GM18909 (cell line): ENCODE measurements around the gene RUNX1.
"Not testable (repeated sequence)": the region's sequence is repeated elsewhere in the genome, so short reads cannot be mapped to it uniquely, and the experiment has no call there.

Experiments used
- ATAC-seq: cut with Tn5 transposase; IDR thresholded peaks from one replicate; pipeline ENCODE4 v1.9.1; 2021; ENCODE audit warnings: mild to moderate bottlenecking; ENCODE audit not compliant: unreplicated experiment, poor library complexity

RUNX1 gene

GRCh38 chr21:34997294-34997693, 51.8 kb downstream of the RUNX1 start:
- ATAC-seq, result no peak

- ATAC-seq, result no peak
Observed at GRCh38 chr21:34996304-34997101, 52.6 kb downstream of the RUNX1 start.

- ATAC-seq, result no peak
Observed at GRCh38 chr21:34995979-34996303, 53.2 kb downstream of the RUNX1 start.

- ATAC-seq, result no peak
Observed at GRCh38 chr21:34994766-34995631, 54.1 kb downstream of the RUNX1 start.

- not testable (repeated sequence) for ATAC-seq
Observed at GRCh38 chr21:34993521-34993921, 55.6 kb downstream of the RUNX1 start.

- ATAC-seq, result no peak
Observed at GRCh38 chr21:34992736-34993398, 56.2 kb downstream of the RUNX1 start.

GRCh38 chr21:34992180-34992579, 56.9 kb downstream of the RUNX1 start:
- no peak for ATAC-seq

GRCh38 chr21:34991366-34991957, 57.6 kb downstream of the RUNX1 start:
- no peak for ATAC-seq

GRCh38 chr21:34990842-34991241, 58.3 kb downstream of the RUNX1 start:
- ATAC-seq, result no peak

GRCh38 chr21:34989337-34990151, 59.6 kb downstream of the RUNX1 start:
- ATAC-seq, result peak; percentile 32

GRCh38 chr21:34988625-34989024, 60.5 kb downstream of the RUNX1 start:
- ATAC-seq, result no peak

GRCh38 chr21:34988139-34988538, 61.0 kb downstream of the RUNX1 start:
- no peak for ATAC-seq

GRCh38 chr21:34987501-34988072, 61.5 kb downstream of the RUNX1 start:
- ATAC-seq, result peak; percentile 17

GRCh38 chr21:34986561-34987500, 62.3 kb downstream of the RUNX1 start:
- peak; percentile 69 for ATAC-seq

GRCh38 chr21:34984356-34985058, 64.6 kb downstream of the RUNX1 start:
- no peak for ATAC-seq

- ATAC-seq, result peak; percentile 31
Observed at GRCh38 chr21:34983680-34984086, 65.4 kb downstream of the RUNX1 start.

GRCh38 chr21:34981791-34982190, 67.3 kb downstream of the RUNX1 start:
- no peak for ATAC-seq
